HG02981 (cell line): ENCODE results near the gene INPP5K.
A peak's percentile ranks its signal among the peaks of the same experiment; 100 is the strongest.
"Not testable (repeated sequence)": the region's sequence is repeated elsewhere in the genome, so short reads cannot be mapped to it uniquely, and the experiment has no call there.

ENCODE experiments used
- ATAC-seq: cut with Tn5 transposase; IDR thresholded peaks from one replicate; pipeline ENCODE4 v1.9.1; 2021; ENCODE audit warnings: mild to moderate bottlenecking, moderate library complexity; ENCODE audit not compliant: unreplicated experiment

The INPP5K gene

GRCh38 chr17:1469231-1469852 lies 47.1 kb downstream of the INPP5K start:
- ATAC-seq: no peak

DNA sequence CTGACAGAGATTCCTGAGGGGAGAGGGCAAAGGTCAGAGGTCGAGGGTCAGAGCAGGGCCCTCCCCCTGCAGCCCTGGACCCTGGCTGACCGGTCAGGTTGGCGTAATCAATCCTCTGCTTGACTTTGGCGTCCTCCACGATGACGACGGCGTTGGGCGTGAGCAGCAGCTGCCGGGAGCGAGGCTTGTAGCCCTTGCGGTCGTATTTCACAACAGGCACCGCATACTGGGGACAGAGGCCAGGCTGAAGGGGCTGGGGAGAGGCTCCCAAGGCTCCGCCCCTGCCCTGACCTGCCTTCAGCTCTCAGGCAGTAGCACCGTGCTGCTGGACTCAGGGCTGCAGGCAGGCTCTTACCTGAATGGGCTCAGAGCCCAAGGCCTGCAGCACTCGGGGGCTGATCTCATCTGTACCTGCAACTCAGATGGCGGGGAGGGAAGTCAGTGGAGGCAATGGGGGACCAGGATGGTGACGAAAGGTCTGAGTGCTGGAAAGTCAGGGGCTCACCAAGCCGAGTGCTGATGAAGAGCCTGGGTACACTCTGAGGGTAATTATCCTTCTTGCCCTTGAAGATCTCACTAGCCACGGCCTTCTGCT lies 48.4 kb downstream of the INPP5K start:
- ATAC-seq: no peak

GRCh38 chr17:1467258-1467657 lies 49.2 kb downstream of the INPP5K start:
- ATAC-seq: no peak

GRCh38 chr17:1464186-1464585 lies 52.2 kb downstream of the INPP5K start:
- no peak for ATAC-seq

GRCh38 chr17:1462164-1463112 lies 54.0 kb downstream of the INPP5K start:
- no peak for ATAC-seq

- no peak for ATAC-seq
Measured at GRCh38 chr17:1461198-1461944, 55.0 kb downstream of the INPP5K start.

- no peak for ATAC-seq
Measured at GRCh38 chr17:1460233-1460632, 56.2 kb downstream of the INPP5K start.

- ATAC-seq: peak; percentile 85
Measured at GRCh38 chr17:1455797-1456599, 60.4 kb downstream of the INPP5K start, which contains the start of gene CRK. CRK (minus strand) TSS chr17:1456232; CDS start chr17:1456117, 115 bp downstream.

DNA sequence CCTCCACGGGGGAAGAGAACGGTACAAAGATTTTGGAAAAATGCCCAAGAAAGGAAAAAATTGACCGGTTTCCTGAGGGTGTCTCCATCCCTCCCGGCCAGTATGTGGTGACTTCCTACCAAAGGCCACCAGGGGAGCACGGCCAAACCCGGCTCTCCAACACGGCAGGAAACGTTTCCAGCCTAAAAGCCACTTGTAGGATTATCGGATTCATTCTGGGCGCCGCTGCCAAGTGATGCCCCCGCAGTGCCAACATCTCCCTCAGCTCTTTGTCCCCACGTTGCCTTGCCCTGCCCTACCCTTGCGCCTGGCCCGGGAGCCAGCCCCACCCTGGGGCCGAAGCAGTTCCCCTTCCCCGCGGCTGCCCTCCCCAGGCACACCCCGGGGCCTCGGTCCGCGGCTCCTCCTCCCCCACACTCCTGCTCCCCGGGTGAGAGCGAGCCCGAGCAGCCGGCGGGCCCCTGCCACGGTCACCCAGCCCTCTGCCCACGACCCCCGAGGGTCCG lies 61.1 kb downstream of the INPP5K start:
- peak; percentile 12 for ATAC-seq

DNA sequence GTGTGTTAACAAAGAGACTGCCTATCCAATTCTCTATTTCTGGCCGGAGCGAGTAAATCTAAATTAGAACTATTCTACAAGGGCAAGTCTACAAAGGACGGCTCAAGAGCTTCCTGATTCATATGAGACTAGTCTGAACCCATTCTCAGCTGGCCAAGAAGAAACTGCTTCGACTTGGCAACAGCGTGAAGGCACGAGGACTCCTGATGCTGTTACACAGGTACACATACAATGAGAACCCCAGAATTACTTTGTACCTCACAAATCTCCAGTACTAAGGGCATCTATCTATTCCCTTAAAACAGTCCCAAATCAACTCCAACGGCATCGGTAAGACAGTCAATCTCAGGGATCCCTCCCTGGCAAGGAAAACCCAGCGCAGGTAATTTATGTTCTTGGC lies 61.9 kb downstream of the INPP5K start:
- ATAC-seq: no peak

- ATAC-seq: not testable (repeated sequence)
Measured at GRCh38 chr17:1453694-1454093, 62.7 kb downstream of the INPP5K start.

GRCh38 chr17:1452836-1453235 lies 63.6 kb downstream of the INPP5K start:
- no peak for ATAC-seq

DNA sequence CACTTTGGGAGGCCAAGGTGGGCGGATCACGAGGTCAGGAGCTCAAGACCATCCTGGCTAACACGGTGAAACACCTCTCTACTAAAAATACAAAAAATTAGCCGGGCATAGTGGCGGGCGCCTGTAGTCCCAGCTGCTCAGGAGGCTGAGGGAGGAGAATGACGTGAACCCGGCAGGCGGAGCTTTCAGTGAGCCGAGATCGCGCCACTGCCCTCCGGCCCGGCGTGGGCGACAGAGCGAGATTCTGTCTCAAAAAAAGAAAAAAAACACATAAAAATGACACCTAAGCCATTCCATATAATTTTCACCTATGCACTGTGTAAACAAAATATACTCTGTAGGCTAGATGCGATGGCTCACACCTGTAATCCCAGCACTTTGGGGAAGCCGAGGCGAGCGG lies 66.2 kb downstream of the INPP5K start:
- not testable (repeated sequence) for ATAC-seq

DNA sequence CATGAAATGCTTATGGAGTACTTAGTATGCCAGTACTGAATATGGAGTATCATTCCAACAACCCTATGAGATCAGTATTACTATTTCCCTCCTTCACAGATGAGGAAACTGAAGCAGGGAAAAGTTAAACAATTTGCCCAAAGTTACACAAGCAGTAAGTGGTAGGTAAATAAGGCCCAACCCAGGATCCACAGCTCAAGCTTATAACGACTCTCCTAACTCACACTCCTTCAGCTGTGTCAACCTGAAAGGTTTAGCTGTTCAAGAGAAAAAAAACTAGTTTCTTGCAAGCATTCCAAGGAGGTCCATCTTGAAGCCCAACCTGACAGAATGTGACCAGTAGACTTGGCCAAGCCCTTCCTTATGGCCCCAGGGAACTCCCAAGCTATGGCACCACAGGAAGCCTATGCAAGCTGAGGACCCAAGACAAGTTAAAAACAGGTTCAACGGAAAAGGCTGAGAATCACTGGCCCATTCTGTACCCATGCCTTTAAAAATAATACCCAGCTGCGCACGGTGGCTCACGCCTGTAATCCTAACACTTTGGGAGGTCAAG lies 66.9 kb downstream of the INPP5K start:
- no peak for ATAC-seq

DNA sequence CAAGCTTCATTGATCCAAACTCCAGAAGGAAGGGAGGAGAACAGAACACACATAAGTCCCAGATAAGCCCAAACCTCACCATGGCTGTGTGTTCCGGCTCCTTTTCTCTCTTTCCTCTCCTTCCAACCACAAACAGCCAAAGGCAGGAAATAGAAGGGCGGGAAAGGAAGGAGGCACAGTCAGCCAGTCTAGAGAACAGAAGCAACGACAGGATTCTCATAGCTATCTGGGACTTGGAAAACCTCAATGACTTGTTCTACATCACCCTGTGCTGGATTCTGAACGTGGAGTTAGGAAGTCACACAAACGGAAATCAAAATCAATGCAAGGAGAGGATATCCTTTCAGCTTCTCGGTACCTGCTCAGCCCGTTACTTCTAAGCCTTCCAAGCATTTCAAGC lies 69.4 kb downstream of the INPP5K start:
- ATAC-seq: no peak

GRCh38 chr17:1446201-1446600 lies 70.2 kb downstream of the INPP5K start:
- no peak for ATAC-seq

- ATAC-seq: not testable (repeated sequence)
Measured at GRCh38 chr17:1445695-1446094, 70.7 kb downstream of the INPP5K start.
